Chondrocyte (in vitro differentiated cells): ENCODE measurements around the gene STK32B. TPM values are rescaled to one million over a fixed set of nuclear protein-coding genes. Genes with fewer than 3 reads are reported as not detected.

ENCODE experiments used
- DNase-seq: peaks from one replicate; pipeline ENCODE4 v3.0.0; 2021; ENCODE audit warnings: mixed read lengths, low spot score
- H3K27ac Mint-ChIP-seq: one replicate; pipeline ENCODE4 v1.8.0; 2021; ENCODE audit warnings: mild to moderate bottlenecking, moderate library complexity, mixed read lengths; ENCODE audit not compliant: unreplicated experiment
- H3K27me3 Mint-ChIP-seq: 2 replicates; pipeline ENCODE4 v1.8.0; 2021; ENCODE audit warnings: low read depth, mixed read lengths
- H3K36me3 Mint-ChIP-seq: 2 replicates; pipeline ENCODE4 v1.8.0; 2021; ENCODE audit warnings: low read depth, mixed read lengths
- H3K4me1 Mint-ChIP-seq: 2 replicates; pipeline ENCODE4 v1.8.0; 2021; ENCODE audit warnings: low read depth, mild to moderate bottlenecking, mixed read lengths
- H3K4me3 Mint-ChIP-seq: one replicate; pipeline ENCODE4 v1.8.0; 2021; ENCODE audit warnings: mild to moderate bottlenecking, moderate library complexity, mixed read lengths; ENCODE audit not compliant: unreplicated experiment
- H3K9me3 Mint-ChIP-seq: 2 replicates; pipeline ENCODE4 v1.8.0; 2021; ENCODE audit warnings: low read depth, mixed read lengths
- CTCF ChIP-seq: fragments of 200-600 bp; sonication (generic); IDR thresholded peaks from 2 replicates; pipeline ENCODE4 v1.5.0; 2021; ENCODE audit warnings: antibody characterized with exemption, mild to moderate bottlenecking, moderate library complexity
- total RNA-seq: library from RNA; stranded (reverse); gene quantifications from 3 replicates; pipeline ENCODE4 v1.2.1, GENCODE V29; 2021

Gene STK32B
- total RNA-seq, 1 donor from 2014 or later: 14.2 TPM

DNA sequence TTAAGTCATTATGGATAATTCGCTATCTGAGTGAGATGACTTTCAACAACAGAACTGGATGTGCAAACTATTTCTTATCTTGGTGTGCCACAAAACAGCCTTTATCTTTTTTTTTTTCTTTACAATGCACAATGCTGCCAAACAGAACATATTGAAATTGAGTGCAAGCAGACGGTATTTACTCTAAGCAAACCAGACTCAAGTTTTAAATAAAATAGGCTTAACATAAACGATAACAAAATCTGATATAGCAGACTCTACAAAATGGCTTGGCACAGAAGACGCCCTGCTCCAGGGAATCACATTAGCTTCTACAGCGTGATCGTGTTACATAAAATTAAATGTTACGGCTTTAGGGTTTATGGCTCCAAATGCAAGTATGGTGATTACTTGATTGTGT is 9.6 kb upstream of the STK32B start:
- no peak overlapping the region for H3K4me3 Mint-ChIP-seq
- peaks cover 9% of the 10 kb centered on the region for H3K9me3 Mint-ChIP-seq

GRCh38 chr4:5043579-5043978 is 7.7 kb upstream of the STK32B start:
- Mint-ChIP-seq H3K36me3 (no peaks in the 10 kb centered on the region), H3K27ac (no peak overlapping the region), H3K4me1 (peaks cover 14% of the 10 kb centered on the region), H3K4me3 (no peak overlapping the region), H3K9me3 (peaks cover 9% of the 10 kb centered on the region), H3K27me3 (no peaks in the 10 kb centered on the region)
- no peak for DNase-seq
- TF ChIP-seq CTCF: no peak

More for the DNA sequence above, 9.6 kb upstream of the STK32B start:
- Mint-ChIP-seq H3K4me1 (peaks cover 29% of the 10 kb centered on the region), H3K27ac (no peak overlapping the region), H3K27me3 (no peaks in the 10 kb centered on the region), H3K36me3 (no peaks in the 10 kb centered on the region)
- no peak for TF ChIP-seq CTCF
- DNase-seq: no peak

GRCh38 chr4:5044341-5044740 is 6.9 kb upstream of the STK32B start:
- no peaks in the 10 kb centered on the region for H3K36me3 Mint-ChIP-seq
- H3K27me3 Mint-ChIP-seq: no peaks in the 10 kb centered on the region
- H3K27ac Mint-ChIP-seq: no peak overlapping the region
- DNase-seq: no peak
- H3K4me1 Mint-ChIP-seq: peaks cover 13% of the 10 kb centered on the region
- no peak for TF ChIP-seq CTCF
- no peak overlapping the region for H3K4me3 Mint-ChIP-seq
- H3K9me3 Mint-ChIP-seq: peaks cover 9% of the 10 kb centered on the region

DNA sequence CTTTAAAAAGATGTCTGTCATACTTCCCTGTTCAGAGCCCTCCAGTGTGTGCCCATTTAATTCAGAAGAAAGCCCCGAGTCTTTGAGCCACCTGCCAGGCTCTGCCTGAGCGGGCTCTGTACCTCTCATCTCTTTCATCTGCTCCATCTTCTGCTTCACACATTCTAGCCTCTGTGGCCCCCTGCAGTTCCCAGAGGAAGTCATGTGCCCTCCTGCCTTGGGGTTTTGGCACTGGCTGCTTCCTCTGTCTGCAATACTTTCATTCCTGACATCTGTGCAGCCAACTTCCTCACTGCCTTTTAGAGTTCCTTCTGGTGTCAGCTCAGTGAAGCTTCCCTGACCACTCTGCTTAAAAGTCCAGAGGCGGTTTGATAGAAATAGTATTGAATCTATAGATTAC is 6.2 kb upstream of the STK32B start:
- Mint-ChIP-seq H3K9me3 (peaks cover 9% of the 10 kb centered on the region), H3K4me1 (peaks cover 13% of the 10 kb centered on the region), H3K36me3 (no peaks in the 10 kb centered on the region), H3K4me3 (no peak overlapping the region), H3K27ac (no peak overlapping the region), H3K27me3 (no peaks in the 10 kb centered on the region)
- TF ChIP-seq CTCF: no peak
- DNase-seq: no peak

- no peaks in the 10 kb centered on the region for H3K36me3 Mint-ChIP-seq
- H3K4me3 Mint-ChIP-seq: no peak overlapping the region
- H3K9me3 Mint-ChIP-seq: peaks cover 9% of the 10 kb centered on the region
- no peak overlapping the region for H3K27ac Mint-ChIP-seq
- no peak for TF ChIP-seq CTCF
- H3K27me3 Mint-ChIP-seq: no peaks in the 10 kb centered on the region
- H3K4me1 Mint-ChIP-seq: peaks cover 37% of the 10 kb centered on the region
- DNase-seq: no peak
Measured at GRCh38 chr4:5048721-5049120, 2.6 kb upstream of the STK32B start.
